IPS-18c (cell line): Measurements from ENCODE around the gene SFRP5.

ENCODE experiments used
- H3K4me3 ChIP-seq: 2 replicates; pipeline ENCODE4 v1.7.0; 2013; ENCODE audit warnings: low read depth, mild to moderate bottlenecking, low read length, moderate library complexity; ENCODE audit not compliant: insufficient read depth
- H3K9me3 ChIP-seq: one replicate; pipeline ENCODE4 v1.6.1; 2013; ENCODE audit warnings: mild to moderate bottlenecking, low read length, moderate library complexity; ENCODE audit not compliant: control insufficient read depth, insufficient read depth

SFRP5 gene

GRCh38 chr10:97791824-97792721 is 20.3 kb upstream of the SFRP5 start:
- Histone ChIP-seq H3K9me3 (no peaks in the 10 kb centered on the region), H3K4me3 (no peak overlapping the region)

- H3K4me3 ChIP-seq = no peak overlapping the region
- no peaks in the 10 kb centered on the region for H3K9me3 ChIP-seq
Measured at GRCh38 chr10:97789770-97790397, 18.1 kb upstream of the SFRP5 start.

GRCh38 chr10:97788552-97789442 is 17.0 kb upstream of the SFRP5 start:
- no peaks in the 10 kb centered on the region for H3K9me3 ChIP-seq
- no peak overlapping the region; the same call in 1 of the 2 replicates for H3K4me3 ChIP-seq

DNA sequence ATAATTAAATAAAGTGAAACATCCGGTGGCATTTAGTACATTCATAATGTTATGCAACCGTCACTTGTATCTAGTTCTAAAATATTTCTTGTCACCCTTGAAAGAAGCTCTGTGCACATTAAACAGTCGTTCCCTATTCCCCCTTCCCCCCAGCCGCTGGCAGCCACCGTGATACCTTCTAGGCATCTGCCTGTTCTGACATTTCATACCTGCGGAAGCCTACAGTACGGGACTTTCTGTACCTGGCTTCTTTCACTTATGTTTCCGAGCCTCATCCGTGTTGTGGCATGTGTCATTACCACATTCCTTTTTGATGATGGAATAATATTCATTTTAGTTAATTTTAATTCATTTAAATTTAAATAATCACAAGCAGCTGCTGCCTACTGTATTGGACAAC is 13.9 kb upstream of the SFRP5 start:
- no peaks in the 10 kb centered on the region for H3K9me3 ChIP-seq
- H3K4me3 ChIP-seq = no peak overlapping the region

- H3K9me3 ChIP-seq = no peaks in the 10 kb centered on the region
- H3K4me3 ChIP-seq = no peak overlapping the region
Measured at GRCh38 chr10:97785231-97785630, 13.4 kb upstream of the SFRP5 start.

GRCh38 chr10:97784200-97784810 is 12.5 kb upstream of the SFRP5 start:
- no peaks in the 10 kb centered on the region for H3K9me3 ChIP-seq
- H3K4me3 ChIP-seq = no peak overlapping the region

DNA sequence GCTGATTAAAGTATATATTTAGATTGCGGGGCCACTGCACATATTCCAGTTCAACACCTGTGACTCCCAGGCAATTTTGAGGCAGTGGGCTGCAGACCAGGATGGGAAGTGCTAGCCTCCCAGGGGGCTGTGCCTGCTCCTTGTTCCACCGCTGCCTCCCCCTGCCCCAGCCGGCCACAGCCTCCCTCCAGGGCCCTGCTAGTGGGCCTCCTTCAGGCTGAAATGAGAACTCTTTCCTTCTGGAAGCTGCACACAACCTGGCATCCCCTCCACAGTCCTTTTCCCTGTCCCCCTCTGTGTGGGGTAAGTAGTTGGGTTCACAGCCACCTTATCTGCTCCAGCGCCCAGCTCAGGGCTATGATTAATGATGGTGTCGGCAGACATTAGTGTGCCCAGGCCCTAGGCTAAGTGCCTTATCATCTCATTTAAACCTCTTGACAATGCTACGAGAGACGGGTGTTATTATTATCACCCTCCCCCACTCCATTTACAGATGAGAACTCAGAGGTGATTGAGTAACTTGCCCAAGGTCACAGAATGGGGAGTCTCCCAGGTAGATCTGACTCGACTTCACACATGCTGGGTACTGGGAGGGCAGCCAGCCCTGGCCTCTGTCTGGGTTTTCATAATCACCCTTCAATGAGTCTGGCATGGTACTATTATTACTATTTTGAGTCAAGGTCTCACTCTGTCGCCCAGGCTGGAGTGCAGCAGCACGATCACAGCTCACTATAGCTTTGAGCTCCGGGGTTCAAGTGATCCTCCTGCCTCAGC is 10.8 kb upstream of the SFRP5 start:
- Histone ChIP-seq H3K4me3 (no peak overlapping the region), H3K9me3 (no peaks in the 10 kb centered on the region)

GRCh38 chr10:97781618-97782331 is 10.0 kb upstream of the SFRP5 start:
- H3K4me3 ChIP-seq = no peak overlapping the region

DNA sequence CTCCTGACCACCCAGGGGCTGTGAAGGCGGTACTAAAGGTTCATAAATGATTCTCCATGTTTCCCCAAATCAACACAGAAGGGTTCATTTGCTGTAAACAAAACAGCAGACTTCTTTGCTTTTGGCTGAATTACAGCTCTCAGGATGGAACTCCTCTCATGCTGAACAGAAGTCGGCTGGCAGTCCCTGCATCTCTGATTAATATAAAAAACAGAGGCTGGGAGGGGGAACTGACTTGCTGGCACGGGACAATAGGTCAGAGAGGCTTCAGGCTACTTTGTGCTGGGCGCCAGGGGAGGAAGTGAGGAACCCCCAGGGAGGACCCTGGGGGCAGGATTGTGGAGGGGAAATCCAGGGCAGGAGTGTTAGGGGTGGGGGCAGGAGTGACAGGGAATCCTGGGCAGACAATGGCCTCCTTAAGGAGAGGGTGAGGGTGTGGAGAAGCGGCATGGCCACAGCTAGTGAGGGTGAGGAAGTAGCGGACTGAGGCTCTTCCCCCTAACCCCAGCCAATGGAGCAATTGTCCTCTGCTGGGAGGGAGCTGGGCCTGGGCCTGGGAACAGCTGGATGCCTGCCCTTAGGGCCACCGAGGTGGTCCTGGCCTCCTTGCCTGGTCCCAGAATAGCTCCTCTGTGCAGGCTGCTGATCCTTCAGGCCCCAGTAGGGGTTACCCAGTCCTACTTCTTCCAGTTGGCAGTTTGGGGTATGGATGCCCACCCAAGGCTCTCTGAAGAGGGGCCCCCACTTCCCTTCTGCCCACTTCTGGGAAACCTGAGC is 9.2 kb upstream of the SFRP5 start:
- H3K4me3 ChIP-seq = no peak overlapping the region
- H3K9me3 ChIP-seq = no peaks in the 10 kb centered on the region

More at GRCh38 chr10:97781618-97782331, 10.0 kb upstream of the SFRP5 start:
- no peaks in the 10 kb centered on the region for H3K9me3 ChIP-seq

GRCh38 chr10:97779975-97780374 is 8.2 kb upstream of the SFRP5 start:
- H3K4me3 ChIP-seq = no peak overlapping the region

GRCh38 chr10:97779492-97779891 is 7.7 kb upstream of the SFRP5 start:
- Histone ChIP-seq H3K4me3 (no peak overlapping the region), H3K9me3 (no peaks in the 10 kb centered on the region)

More at GRCh38 chr10:97779975-97780374, 8.2 kb upstream of the SFRP5 start:
- no peaks in the 10 kb centered on the region for H3K9me3 ChIP-seq

GRCh38 chr10:97778452-97779302 is 6.9 kb upstream of the SFRP5 start:
- H3K4me3 ChIP-seq = no peak overlapping the region
- no peaks in the 10 kb centered on the region for H3K9me3 ChIP-seq

DNA sequence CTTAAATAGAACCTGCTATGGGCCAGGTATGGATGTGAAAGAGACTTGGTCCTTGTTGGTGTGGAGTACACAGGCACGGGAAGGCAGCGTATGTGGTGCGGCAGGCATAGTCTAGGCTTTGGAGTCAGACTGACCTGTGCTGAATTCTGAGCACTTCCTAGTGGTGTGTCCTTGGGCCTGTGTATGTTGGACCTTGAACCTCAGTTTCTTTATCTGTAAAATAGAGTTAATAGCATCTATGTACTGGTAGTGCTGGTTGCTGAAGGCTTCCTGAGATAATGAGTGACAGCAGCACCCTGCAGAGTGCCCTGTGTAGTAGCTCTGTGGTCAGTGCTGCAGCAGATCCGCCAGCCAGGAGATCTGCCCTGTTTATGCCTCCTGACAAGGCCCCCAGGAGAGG is 5.3 kb upstream of the SFRP5 start:
- Histone ChIP-seq H3K9me3 (no peaks in the 10 kb centered on the region), H3K4me3 (no peak overlapping the region)

DNA sequence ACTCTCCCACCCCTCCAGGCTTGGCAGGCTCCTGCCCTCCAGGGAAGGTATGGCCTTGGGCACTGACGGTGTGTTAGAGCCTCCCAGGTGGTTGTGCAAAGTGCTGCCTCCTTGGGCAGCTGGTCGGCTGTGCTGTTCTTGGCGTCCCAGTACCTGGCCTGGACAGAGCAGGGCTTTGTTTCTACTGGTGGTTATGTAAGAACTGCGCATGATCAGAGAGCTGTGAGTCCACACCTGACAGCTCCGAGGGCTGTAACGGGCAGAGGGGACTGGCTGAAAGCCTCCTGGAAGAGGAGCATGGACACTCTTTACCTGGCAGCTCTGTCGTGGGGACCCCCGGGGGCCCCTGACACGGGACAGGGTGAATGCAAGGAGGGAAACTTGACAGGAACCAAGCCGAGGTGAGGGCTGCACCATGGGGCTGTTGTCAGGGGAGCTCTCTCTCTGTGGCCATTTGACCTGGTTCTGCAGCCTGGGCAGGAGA is 3.1 kb upstream of the SFRP5 start:
- Histone ChIP-seq H3K4me3 (no peak overlapping the region), H3K9me3 (peaks cover 3% of the 10 kb centered on the region)
